HepG2 (cell line): ENCODE data around the gene FEM1C. TPM values are rescaled to one million over a fixed set of nuclear protein-coding genes. Genes with fewer than 3 reads are reported as not detected.

Experiments used
- ATAC-seq: fragments of 200-7000 bp; cut with Tn5 transposase; 3 replicates; pipeline ENCODE4 v1.9.1; 2020; ENCODE audit warnings: mild to moderate bottlenecking, moderate library complexity
- BruUV-seq: library from RNA; stranded (reverse); fragments of 400-500 nt; replicated peaks from 2 replicates; lab custom pipeline; 2021; lab: Mats Ljungman, UMichigan
- CTCF ChIA-PET: fragments of 300-600 bp; formaldehyde crosslinking; extraction: SDS; loops from one replicate; lab custom pipeline; 2021; ENCODE audit warnings: low total read pairs, inconsistent platforms, low intra/inter-chr PET ratio; lab: Yijun Ruan, JAX
- POLR2A ChIA-PET: fragments of 350-600 bp; sonication (Branson Sonifier 250); formaldehyde crosslinking; loops from one replicate; lab custom pipeline; 2020; ENCODE audit warnings: antibody characterized with exemption, inconsistent platforms; lab: Yijun Ruan, JAX
- DNase-seq: peaks from one replicate; pipeline ENCODE4 v3.0.0-alpha.2; 2015; ENCODE audit warnings: low spot score
- FAIRE-seq: peaks from 3 replicates; lab custom pipeline; 2011; peaks lifted over from hg19 to GRCh38; lab: Jason Lieb, UNC
- H2AFZ ChIP-seq: one replicate; pipeline ENCODE4 v1.6.1; 2011; ENCODE audit warnings: low read length, inconsistent platforms
- H3K27ac ChIP-seq: fragments of 300-600 bp; 3 replicates; pipeline ENCODE4 v1.8.0; 2011; ENCODE audit warnings: mixed run types, mild to moderate bottlenecking, mixed read lengths, low read length, inconsistent platforms; ENCODE audit not compliant: insufficient read depth; ENCODE audit errors: extremely low read length
- H3K27me3 ChIP-seq, 2 experiments: fragments of 200-600 bp in 1 of 2; 2 replicates in 1 of 2; 3 replicates in 1 of 2; pipeline versions ENCODE4 v1.6.0 to v1.8.0; 2011; ENCODE audit warnings: low read length in 2 of 2, mild to moderate bottlenecking in 2 of 2, moderate library complexity in 2 of 2, inconsistent platforms in 1 of 2; ENCODE audit not compliant: insufficient read depth in 2 of 2, control insufficient read depth in 1 of 2
- H3K36me3 ChIP-seq, 2 experiments: fragments of 200-600 bp in 1 of 2; replicated peaks in 1 of 2; 2 replicates in 1 of 2; 3 replicates in 1 of 2; pipeline versions ENCODE4 v1.5.1 to v1.8.0; 2011; ENCODE audit warnings: low read length in 2 of 2, inconsistent platforms in 1 of 2; ENCODE audit not compliant: insufficient read depth in 2 of 2, control insufficient read depth in 1 of 2
- H3K4me1 ChIP-seq: 2 replicates; pipeline ENCODE4 v1.5.1; 2012; ENCODE audit warnings: low read length, inconsistent platforms; ENCODE audit not compliant: insufficient read depth
- H3K4me2 ChIP-seq: 2 replicates; pipeline ENCODE4 v1.6.0; 2011; ENCODE audit warnings: low read depth, low read length, inconsistent platforms
- H3K4me3 ChIP-seq, 3 experiments: fragments of 200-600 bp in 1 of 3; sonication (generic), shearing (Covaris generic) in 1 of 3; replicated peaks in 1 of 3; 2 replicates each; pipeline ENCODE4 v1.5.1; 2011 to 2016; ENCODE audit warnings: low read length in 3 of 3, inconsistent platforms in 2 of 3, low read depth in 2 of 3, mild to moderate bottlenecking in 2 of 3, control low read depth in 1 of 3, mixed read lengths in 1 of 3; ENCODE audit not compliant: insufficient read depth in 1 of 3
- H3K79me2 ChIP-seq: one replicate; pipeline ENCODE4 v1.6.1; 2011; ENCODE audit warnings: low read length, inconsistent platforms; ENCODE audit not compliant: insufficient read depth
- H3K9ac ChIP-seq: 2 replicates; pipeline ENCODE4 v1.6.0; 2011; ENCODE audit warnings: mild to moderate bottlenecking, low read depth, low read length, inconsistent platforms; ENCODE audit not compliant: insufficient read depth
- H3K9me3 ChIP-seq: 2 replicates; pipeline ENCODE4 v1.5.1; 2012; ENCODE audit warnings: mild to moderate bottlenecking, low read length
- H4K20me1 ChIP-seq: 2 replicates; pipeline ENCODE4 v1.6.0; 2011; ENCODE audit warnings: inconsistent platforms, mild to moderate bottlenecking, low read length, moderate library complexity; ENCODE audit not compliant: insufficient read depth
- IKZF4 ChIP-seq: sonication (generic); formaldehyde crosslinking; IDR thresholded peaks from 2 replicates; pipeline ENCODE4 v1.5.1; 2020; ENCODE audit warnings: borderline replicate concordance, mild to moderate bottlenecking, low read depth, missing genetic modification reagents; ENCODE audit errors: not compliant biosample characterization
- NR2F1 ChIP-seq, 2 experiments: fragments of 450-650 bp in 1 of 2; formaldehyde crosslinking in 1 of 2; IDR thresholded peaks; 2 replicates each; pipeline versions ENCODE4 v1.5.0 to v1.6.1; 2016 to 2020; ENCODE audit warnings: mild to moderate bottlenecking in 1 of 2, missing compliant biosample characterization in 1 of 2, missing genetic modification reagents in 1 of 2, moderate library complexity in 1 of 2
- POGZ ChIP-seq: sonication (generic); formaldehyde crosslinking; IDR thresholded peaks from 2 replicates; pipeline ENCODE4 v1.4.0; 2020; ENCODE audit warnings: mild to moderate bottlenecking, missing genetic modification reagents
- ZNF160 ChIP-seq: sonication (generic); formaldehyde crosslinking; IDR thresholded peaks from 2 replicates; pipeline ENCODE4 v1.8.0; 2022; ENCODE audit warnings: mild to moderate bottlenecking, inconsistent platforms, missing genetic modification reagents
- ZNF180 ChIP-seq: sonication (generic); formaldehyde crosslinking; IDR thresholded peaks from 2 replicates; pipeline ENCODE4 v1.4.0; 2020; ENCODE audit warnings: low read depth, missing genetic modification reagents, borderline replicate concordance
- ZNF224 ChIP-seq: sonication (generic); formaldehyde crosslinking; IDR thresholded peaks from 2 replicates; pipeline ENCODE4 v1.5.0; 2020; ENCODE audit warnings: mild to moderate bottlenecking, missing genetic modification reagents
- ZNF263 ChIP-seq: sonication (generic); formaldehyde crosslinking; IDR thresholded peaks from 2 replicates; pipeline ENCODE4 v1.4.0; 2020; ENCODE audit warnings: missing genetic modification reagents
- ZNF382 ChIP-seq: sonication (generic); formaldehyde crosslinking; IDR thresholded peaks from 2 replicates; pipeline ENCODE4 v1.5.0; 2020; ENCODE audit warnings: missing genetic modification reagents, mild to moderate bottlenecking, borderline replicate concordance
- ZNF546 ChIP-seq: sonication (generic); formaldehyde crosslinking; conservative IDR thresholded peaks from 2 replicates; pipeline ENCODE4 v1.8.1; 2023; ENCODE audit warnings: mild to moderate bottlenecking, missing genetic modification reagents
- ZNF605 ChIP-seq: sonication (generic); formaldehyde crosslinking; IDR thresholded peaks from 2 replicates; pipeline ENCODE4 v1.8.0; 2022; ENCODE audit warnings: mild to moderate bottlenecking, missing genetic modification reagents
- WGBS: methylation state at CpG from one replicate; pipeline ENCODE4 v1.1.6; 2017; ENCODE audit warnings: low lambda C conversion rate; 5-methylcytosine and 5-hydroxymethylcytosine counted together
- in situ Hi-C: cut with HindIII; loops from 2 replicates; pipeline ENCODE4 v1.10.0; 2017; ENCODE audit warnings: low pct_unique_long_range_greater_than_20kb; ENCODE audit not compliant: extremely low pct_ligation_motif_present
- intact Hi-C: fragments of 100-400 bp; cut with micrococcal nuclease; formaldehyde crosslinking; loops from one replicate; pipeline ENCODE4 v1.10.0; 2022; ENCODE audit not compliant: unreplicated experiment
- polyA plus RNA-seq, 8 experiments: library from polyadenylated mRNA; depleted of rRNA in 3 of 8; stranded (reverse) in 7 of 8; unstranded in 1 of 8; fragments of >200 nt; fragmentation: Illumina TruSeq in 4 of 8; extraction: Trizol in 4 of 8; gene quantifications; 2 replicates each; pipeline versions ENCODE4 v1.2.1 to v1.2.3, GENCODE V29; 2011 to 2016; ENCODE audit warnings: low read depth in 4 of 8, missing spikeins in 1 of 8, mixed read lengths in 1 of 8; ENCODE audit not compliant: insufficient read depth in 1 of 8
- total RNA-seq, 5 experiments: library from RNA; depleted of rRNA; stranded (reverse); fragments of >200 nt; fragmentation: Illumina TruSeq; extraction: Trizol; gene quantifications; 2 replicates each; pipeline ENCODE4 v1.2.3, GENCODE V29; 2016; ENCODE audit warnings: low read depth in 1 of 5
- TF ChIP-seq, protein P1 (sequence below): sonication (generic); formaldehyde crosslinking; IDR thresholded peaks from 2 replicates; pipeline ENCODE4 v1.8.0; 2023; ENCODE audit warnings: mild to moderate bottlenecking, missing genetic modification reagents
- TF ChIP-seq, protein P2 (sequence below): sonication (generic); formaldehyde crosslinking; IDR thresholded peaks from 2 replicates; pipeline ENCODE4 v1.8.1; 2023; ENCODE audit warnings: mild to moderate bottlenecking, missing genetic modification reagents, borderline replicate concordance
- TF ChIP-seq, protein P3 (sequence below): sonication (generic); formaldehyde crosslinking; IDR thresholded peaks from 2 replicates; pipeline ENCODE4 v1.4.0; 2020; ENCODE audit warnings: missing genetic modification reagents, borderline replicate concordance
- TF ChIP-seq, protein P4 (sequence below): sonication (generic); formaldehyde crosslinking; IDR thresholded peaks from 2 replicates; pipeline ENCODE4 v1.4.0; 2020; ENCODE audit warnings: mild to moderate bottlenecking, missing genetic modification reagents

The FEM1C gene
- total and polyA plus RNA-seq, 2 of the 13 experiments (the other 11 are each of a cell fraction or from before 2014, with no cell fraction given) = 5.5 to 8.3 TPM

DNA sequence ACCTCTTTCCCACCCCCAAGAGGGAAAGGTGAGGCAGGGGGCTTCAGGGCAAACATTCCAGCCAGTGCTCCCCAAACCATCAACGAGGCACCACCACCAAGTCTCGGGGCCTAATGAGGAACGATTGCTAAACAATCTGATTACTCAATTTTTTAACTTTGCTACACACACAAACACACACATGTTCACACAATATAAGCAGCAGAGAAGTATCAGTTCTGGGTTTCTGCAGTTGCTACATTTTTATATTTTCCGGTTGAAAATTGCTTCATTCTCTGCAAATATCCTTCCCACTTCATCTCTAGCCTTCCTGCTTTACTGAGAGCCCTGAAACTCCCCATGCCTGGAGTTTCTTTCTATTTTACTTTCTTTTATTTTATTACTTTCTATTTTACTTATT lies 60.2 kb downstream of the FEM1C start:
- ATAC-seq = no peak
- Histone ChIP-seq H4K20me1 (no peaks in the 10 kb centered on the region), H3K9me3 (no peaks in the 10 kb centered on the region), H3K4me2 (no peak overlapping the region), H3K36me3 (no peaks in the 10 kb centered on the region), H3K4me1 (no peaks in the 10 kb centered on the region), H3K27me3 (no peaks in the 10 kb centered on the region; a peak in 2 of 5 replicates), H3K4me3 (no peak overlapping the region), H2AFZ (no peak overlapping the region), H3K79me2 (no peaks in the 10 kb centered on the region), H3K27ac (no peak overlapping the region), H3K9ac (no peak overlapping the region)
- CTCF ChIA-PET = no interaction called here
- BruUV-seq = no TSS peak
- under 1% methylated on average over 4 of the region's 4 CpGs for WGBS
- POLR2A ChIA-PET = no interaction called here
- DNase-seq = no peak
- no peak for FAIRE-seq
- intact Hi-C loops = no loop called here
- in situ Hi-C loops = no loop called here
- no peak for TF ChIP-seq NR2F1 (CRISPR knock-in tag; IDR thresholded peaks at IDR 0.05)
- TF ChIP-seq ZNF546 (CRISPR knock-in tag) = no peak
- TF ChIP-seq ZNF605 (CRISPR knock-in tag) = no peak
- no peak for TF ChIP-seq ZNF263 (CRISPR knock-in tag)
- TF ChIP-seq ZNF180 (CRISPR knock-in tag) = no peak
- TF ChIP-seq, protein P1, sequence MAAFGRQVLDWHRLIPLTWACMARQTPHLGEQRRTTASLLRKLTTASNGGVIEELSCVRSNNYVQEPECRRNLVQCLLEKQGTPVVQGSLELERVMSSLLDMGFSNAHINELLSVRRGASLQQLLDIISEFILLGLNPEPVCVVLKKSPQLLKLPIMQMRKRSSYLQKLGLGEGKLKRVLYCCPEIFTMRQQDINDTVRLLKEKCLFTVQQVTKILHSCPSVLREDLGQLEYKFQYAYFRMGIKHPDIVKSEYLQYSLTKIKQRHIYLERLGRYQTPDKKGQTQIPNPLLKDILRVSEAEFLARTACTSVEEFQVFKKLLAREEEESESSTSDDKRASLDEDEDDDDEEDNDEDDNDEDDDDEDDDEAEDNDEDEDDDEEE (CRISPR knock-in tag) = no peak
- no peak for TF ChIP-seq ZNF160
- TF ChIP-seq, protein P2, sequence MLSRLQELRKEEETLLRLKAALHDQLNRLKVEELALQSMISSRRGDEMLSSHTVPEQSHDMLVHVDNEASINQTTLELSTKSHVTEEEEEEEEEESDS (CRISPR knock-in tag) = no peak
- TF ChIP-seq, protein P3, sequence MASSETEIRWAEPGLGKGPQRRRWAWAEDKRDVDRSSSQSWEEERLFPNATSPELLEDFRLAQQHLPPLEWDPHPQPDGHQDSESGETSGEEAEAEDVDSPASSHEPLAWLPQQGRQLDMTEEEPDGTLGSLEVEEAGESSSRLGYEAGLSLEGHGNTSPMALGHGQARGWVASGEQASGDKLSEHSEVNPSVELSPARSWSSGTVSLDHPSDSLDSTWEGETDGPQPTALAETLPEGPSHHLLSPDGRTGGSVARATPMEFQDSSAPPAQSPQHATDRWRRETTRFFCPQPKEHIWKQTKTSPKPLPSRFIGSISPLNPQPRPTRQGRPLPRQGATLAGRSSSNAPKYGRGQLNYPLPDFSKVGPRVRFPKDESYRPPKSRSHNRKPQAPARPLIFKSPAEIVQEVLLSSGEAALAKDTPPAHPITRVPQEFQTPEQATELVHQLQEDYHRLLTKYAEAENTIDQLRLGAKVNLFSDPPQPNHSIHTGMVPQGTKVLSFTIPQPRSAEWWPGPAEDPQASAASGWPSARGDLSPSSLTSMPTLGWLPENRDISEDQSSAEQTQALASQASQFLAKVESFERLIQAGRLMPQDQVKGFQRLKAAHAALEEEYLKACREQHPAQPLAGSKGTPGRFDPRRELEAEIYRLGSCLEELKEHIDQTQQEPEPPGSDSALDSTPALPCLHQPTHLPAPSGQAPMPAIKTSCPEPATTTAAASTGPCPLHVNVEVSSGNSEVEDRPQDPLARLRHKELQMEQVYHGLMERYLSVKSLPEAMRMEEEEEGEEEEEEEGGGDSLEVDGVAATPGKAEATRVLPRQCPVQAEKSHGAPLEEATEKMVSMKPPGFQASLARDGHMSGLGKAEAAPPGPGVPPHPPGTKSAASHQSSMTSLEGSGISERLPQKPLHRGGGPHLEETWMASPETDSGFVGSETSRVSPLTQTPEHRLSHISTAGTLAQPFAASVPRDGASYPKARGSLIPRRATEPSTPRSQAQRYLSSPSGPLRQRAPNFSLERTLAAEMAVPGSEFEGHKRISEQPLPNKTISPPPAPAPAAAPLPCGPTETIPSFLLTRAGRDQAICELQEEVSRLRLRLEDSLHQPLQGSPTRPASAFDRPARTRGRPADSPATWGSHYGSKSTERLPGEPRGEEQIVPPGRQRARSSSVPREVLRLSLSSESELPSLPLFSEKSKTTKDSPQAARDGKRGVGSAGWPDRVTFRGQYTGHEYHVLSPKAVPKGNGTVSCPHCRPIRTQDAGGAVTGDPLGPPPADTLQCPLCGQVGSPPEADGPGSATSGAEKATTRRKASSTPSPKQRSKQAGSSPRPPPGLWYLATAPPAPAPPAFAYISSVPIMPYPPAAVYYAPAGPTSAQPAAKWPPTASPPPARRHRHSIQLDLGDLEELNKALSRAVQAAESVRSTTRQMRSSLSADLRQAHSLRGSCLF (CRISPR knock-in tag) = no peak
- TF ChIP-seq POGZ (CRISPR knock-in tag) = no peak
- no peak for TF ChIP-seq ZNF382 (CRISPR knock-in tag)
- TF ChIP-seq, protein P4, sequence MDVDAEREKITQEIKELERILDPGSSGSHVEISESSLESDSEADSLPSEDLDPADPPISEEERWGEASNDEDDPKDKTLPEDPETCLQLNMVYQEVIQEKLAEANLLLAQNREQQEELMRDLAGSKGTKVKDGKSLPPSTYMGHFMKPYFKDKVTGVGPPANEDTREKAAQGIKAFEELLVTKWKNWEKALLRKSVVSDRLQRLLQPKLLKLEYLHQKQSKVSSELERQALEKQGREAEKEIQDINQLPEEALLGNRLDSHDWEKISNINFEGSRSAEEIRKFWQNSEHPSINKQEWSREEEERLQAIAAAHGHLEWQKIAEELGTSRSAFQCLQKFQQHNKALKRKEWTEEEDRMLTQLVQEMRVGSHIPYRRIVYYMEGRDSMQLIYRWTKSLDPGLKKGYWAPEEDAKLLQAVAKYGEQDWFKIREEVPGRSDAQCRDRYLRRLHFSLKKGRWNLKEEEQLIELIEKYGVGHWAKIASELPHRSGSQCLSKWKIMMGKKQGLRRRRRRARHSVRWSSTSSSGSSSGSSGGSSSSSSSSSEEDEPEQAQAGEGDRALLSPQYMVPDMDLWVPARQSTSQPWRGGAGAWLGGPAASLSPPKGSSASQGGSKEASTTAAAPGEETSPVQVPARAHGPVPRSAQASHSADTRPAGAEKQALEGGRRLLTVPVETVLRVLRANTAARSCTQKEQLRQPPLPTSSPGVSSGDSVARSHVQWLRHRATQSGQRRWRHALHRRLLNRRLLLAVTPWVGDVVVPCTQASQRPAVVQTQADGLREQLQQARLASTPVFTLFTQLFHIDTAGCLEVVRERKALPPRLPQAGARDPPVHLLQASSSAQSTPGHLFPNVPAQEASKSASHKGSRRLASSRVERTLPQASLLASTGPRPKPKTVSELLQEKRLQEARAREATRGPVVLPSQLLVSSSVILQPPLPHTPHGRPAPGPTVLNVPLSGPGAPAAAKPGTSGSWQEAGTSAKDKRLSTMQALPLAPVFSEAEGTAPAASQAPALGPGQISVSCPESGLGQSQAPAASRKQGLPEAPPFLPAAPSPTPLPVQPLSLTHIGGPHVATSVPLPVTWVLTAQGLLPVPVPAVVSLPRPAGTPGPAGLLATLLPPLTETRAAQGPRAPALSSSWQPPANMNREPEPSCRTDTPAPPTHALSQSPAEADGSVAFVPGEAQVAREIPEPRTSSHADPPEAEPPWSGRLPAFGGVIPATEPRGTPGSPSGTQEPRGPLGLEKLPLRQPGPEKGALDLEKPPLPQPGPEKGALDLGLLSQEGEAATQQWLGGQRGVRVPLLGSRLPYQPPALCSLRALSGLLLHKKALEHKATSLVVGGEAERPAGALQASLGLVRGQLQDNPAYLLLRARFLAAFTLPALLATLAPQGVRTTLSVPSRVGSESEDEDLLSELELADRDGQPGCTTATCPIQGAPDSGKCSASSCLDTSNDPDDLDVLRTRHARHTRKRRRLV (CRISPR knock-in tag) = no peak
- no peak for TF ChIP-seq IKZF4 (CRISPR knock-in tag)
- TF ChIP-seq ZNF224 = no peak
